ENCODE data around the gene CTRL. TPM values are rescaled to one million over a fixed set of nuclear protein-coding genes. Genes with fewer than 3 reads are reported as not detected.

The CTRL gene
- total RNA-seq, 1 donor from 2014 or later, result 1.0 TPM

DNA sequence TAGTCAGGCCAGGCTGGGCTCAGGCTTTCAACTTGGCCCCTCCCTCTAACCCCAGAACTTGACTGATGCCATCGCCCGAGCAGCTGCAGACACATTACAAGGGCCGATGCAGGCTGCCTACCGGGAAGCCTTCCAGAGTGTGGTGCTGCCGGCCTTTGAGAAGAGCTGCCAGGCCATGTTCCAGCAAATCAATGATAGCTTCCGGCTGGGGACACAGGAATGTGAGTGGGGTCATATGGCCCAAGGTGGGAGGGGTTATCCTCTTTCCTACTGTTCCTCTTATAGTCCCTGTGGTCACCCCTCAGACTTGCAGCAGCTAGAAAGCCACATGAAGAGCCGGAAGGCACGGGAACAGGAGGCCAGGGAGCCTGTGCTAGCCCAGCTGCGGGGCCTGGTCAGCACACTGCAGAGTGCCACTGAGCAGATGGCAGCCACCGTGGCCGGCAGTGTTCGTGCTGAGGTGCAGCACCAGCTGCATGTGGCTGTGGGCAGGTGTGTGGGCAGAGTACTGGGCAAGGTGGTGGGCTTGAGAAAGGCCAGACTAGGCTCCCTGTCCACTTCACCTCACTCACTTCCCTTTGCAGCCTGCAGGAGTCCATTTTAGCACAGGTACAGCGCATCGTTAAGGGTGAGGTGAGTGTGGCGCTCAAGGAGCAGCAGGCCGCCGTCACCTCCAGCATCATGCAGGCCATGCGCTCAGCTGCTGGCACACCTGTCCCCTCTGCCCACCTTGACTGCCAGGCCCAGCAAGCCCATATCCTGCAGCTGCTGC is 49.1 kb downstream of the CTRL start:
- H3K4me3 ChIP-seq (ENCODE audit: low read length in 3 of 3), result peak overlapping the region; percentile 23 to 70 (median 62)
- peak overlapping the region; percentile 99 for H3K27ac ChIP-seq (ENCODE audit: low read depth, low read length)
- H3K9ac ChIP-seq (ENCODE audit: low read depth in 1 of 3, low read length in 3 of 3), result peak overlapping the region; percentile 85 to 87 (median 87)
- H3K27me3 ChIP-seq (ENCODE audit: control insufficient read depth in 3 of 3, insufficient read depth in 3 of 3, low read length in 3 of 3), result no peaks in the 10 kb centered on the region
- H3K36me3 ChIP-seq (ENCODE audit: control insufficient read depth in 3 of 3, insufficient read depth in 3 of 3, low read length in 3 of 3), result peaks cover 61 to 74% (median 68%) of the 10 kb centered on the region in 3 donors
- H3K9me3 ChIP-seq (ENCODE audit: control insufficient read depth in 3 of 3, low read length in 3 of 3), result no peaks in the 10 kb centered on the region
- peaks cover 51 to 61% (median 57%) of the 10 kb centered on the region in 3 donors for H3K4me1 ChIP-seq (ENCODE audit: control insufficient read depth in 3 of 3, insufficient read depth in 3 of 3, low read length in 3 of 3)

GRCh38 chr16:67881621-67882161 is 50.0 kb downstream of the CTRL start:
- peaks cover 51 to 61% (median 57%) of the 10 kb centered on the region in 3 donors for H3K4me1 ChIP-seq (ENCODE audit: control insufficient read depth in 3 of 3, insufficient read depth in 3 of 3, low read length in 3 of 3)
- H3K27ac ChIP-seq (ENCODE audit: low read depth, low read length), result peak overlapping the region; percentile 99
- H3K27me3 ChIP-seq (ENCODE audit: control insufficient read depth in 3 of 3, insufficient read depth in 3 of 3, low read length in 3 of 3), result no peaks in the 10 kb centered on the region
- peak overlapping the region; percentile 85 to 87 (median 87) for H3K9ac ChIP-seq (ENCODE audit: low read depth in 1 of 3, low read length in 3 of 3)
- H3K9me3 ChIP-seq (ENCODE audit: control insufficient read depth in 3 of 3, low read length in 3 of 3), result no peaks in the 10 kb centered on the region
- peak overlapping the region; percentile 3 to 57 (median 56) for H3K4me3 ChIP-seq (ENCODE audit: low read length in 3 of 3)
- peaks cover 70 to 82% (median 77%) of the 10 kb centered on the region in 3 donors for H3K36me3 ChIP-seq (ENCODE audit: control insufficient read depth in 3 of 3, insufficient read depth in 3 of 3, low read length in 3 of 3)

GRCh38 chr16:67880584-67880983 is 51.1 kb downstream of the CTRL start:
- Histone ChIP-seq H3K9ac (ENCODE audit: low read depth in 1 of 3, low read length in 3 of 3) (peak overlapping the region; percentile 46 to 87 (median 87)), H3K4me1 (ENCODE audit: control insufficient read depth in 3 of 3, insufficient read depth in 3 of 3, low read length in 3 of 3) (peaks cover 57 to 72% (median 64%) of the 10 kb centered on the region in 3 donors), H3K4me3 (ENCODE audit: low read length in 3 of 3) (peak overlapping the region in 1 of 3 donors; percentile 32), H3K36me3 (ENCODE audit: control insufficient read depth in 3 of 3, insufficient read depth in 3 of 3, low read length in 3 of 3) (peaks cover 77 to 81% (median 81%) of the 10 kb centered on the region in 3 donors), H3K27me3 (ENCODE audit: control insufficient read depth in 3 of 3, insufficient read depth in 3 of 3, low read length in 3 of 3) (no peaks in the 10 kb centered on the region), H3K27ac (ENCODE audit: low read depth, low read length) (peak overlapping the region; percentile 99), H3K9me3 (ENCODE audit: control insufficient read depth in 3 of 3, low read length in 3 of 3) (no peaks in the 10 kb centered on the region)

GRCh38 chr16:67879936-67880335 is 51.7 kb downstream of the CTRL start:
- Histone ChIP-seq H3K27ac (ENCODE audit: low read depth, low read length) (peak overlapping the region; percentile 99), H3K4me3 (ENCODE audit: low read length in 3 of 3) (no peak overlapping the region), H3K9me3 (ENCODE audit: control insufficient read depth in 3 of 3, low read length in 3 of 3) (no peaks in the 10 kb centered on the region), H3K36me3 (ENCODE audit: control insufficient read depth in 3 of 3, insufficient read depth in 3 of 3, low read length in 3 of 3) (peaks cover 77 to 85% (median 81%) of the 10 kb centered on the region in 3 donors), H3K9ac (ENCODE audit: low read depth in 1 of 3, low read length in 3 of 3) (peak overlapping the region; percentile 46 to 87 (median 87)), H3K4me1 (ENCODE audit: control insufficient read depth in 3 of 3, insufficient read depth in 3 of 3, low read length in 3 of 3) (peaks cover 64 to 74% (median 66%) of the 10 kb centered on the region in 3 donors), H3K27me3 (ENCODE audit: control insufficient read depth in 3 of 3, insufficient read depth in 3 of 3, low read length in 3 of 3) (no peaks in the 10 kb centered on the region)

Small RNAs within 50 kb of the gene (small RNA-seq; reads per million reads assigned to genes)
- gene NRN1L, result not detected

Other genes starting within 250 kb of the CTRL start
- gene GFOD2, start 212.5 kb downstream of the CTRL start, total RNA-seq, result 12.5 TPM
- gene RANBP10, start 125.3 kb downstream of the CTRL start, total RNA-seq, result 4.7 TPM
- gene TSNAXIP1, start 125.0 kb downstream of the CTRL start, total RNA-seq, result 0.52 TPM
- 35.5 TPM for gene THAP11, start 89.5 kb downstream of the CTRL start, total RNA-seq
- 94.5 TPM for gene NUTF2, start 84.9 kb downstream of the CTRL start, total RNA-seq
- 14.6 TPM for gene CENPT, start 84.2 kb downstream of the CTRL start, total RNA-seq
- 66.3 TPM for gene EDC4, start 58.8 kb downstream of the CTRL start, total RNA-seq
- gene NRN1L, start 47.0 kb downstream of the CTRL start, total RNA-seq, result 1.0 TPM
- gene PSKH1, start 38.6 kb downstream of the CTRL start, total RNA-seq, result 9.9 TPM
- 28.7 TPM for gene PSMB10, start 5.0 kb upstream of the CTRL start, total RNA-seq
- 4.2 TPM for gene LCAT, start 12.3 kb upstream of the CTRL start, total RNA-seq
- gene SLC12A4, start 36.8 kb upstream of the CTRL start, total RNA-seq, result 27.1 TPM
- gene DPEP3, start 48.6 kb upstream of the CTRL start, total RNA-seq, result not detected
- gene DPEP2, start 67.6 kb upstream of the CTRL start, total RNA-seq, result 1.0 TPM
- gene DPEP2NB, start 84.0 kb upstream of the CTRL start, total RNA-seq, result not detected
- gene DDX28, start 91.4 kb upstream of the CTRL start, total RNA-seq, result 14.1 TPM
- gene DUS2, start 91.4 kb upstream of the CTRL start, total RNA-seq, result 15.1 TPM
- 29.2 TPM for gene NFATC3, start 153.5 kb upstream of the CTRL start, total RNA-seq

All from skeletal muscle tissue (tissue), 5 donors.